ENCODE data around the gene PHF11.

GRCh38 chr13:49566461-49566860 is 70.7 kb downstream of the PHF11 start:
- TF ChIP-seq MYNN (tag by site-specific recombination; IDR thresholded peaks at IDR 0.05; ENCODE audit: borderline replicate concordance): no peak
- TF ChIP-seq YY1 (tag by site-specific recombination; IDR thresholded peaks at IDR 0.05): no peak
- TF ChIP-seq MEIS1 (CRISPR knock-in tag; IDR thresholded peaks at IDR 0.05; ENCODE audit: borderline replicate concordance): no peak
- TF ChIP-seq HOXA7 (CRISPR knock-in tag; IDR thresholded peaks at IDR 0.05; ENCODE audit: borderline replicate concordance): no peak
- TF ChIP-seq OVOL3 (tag by site-specific recombination; IDR thresholded peaks at IDR 0.05): no peak
- no peak for TF ChIP-seq CTCF (tag by site-specific recombination; IDR thresholded peaks at IDR 0.05)
- no peak for TF ChIP-seq ZNF280D (tag by site-specific recombination; IDR thresholded peaks at IDR 0.05)
- TF ChIP-seq ZNF274 (IDR thresholded peaks at IDR 0.05; ENCODE audit: low read length): no peak
- no peak for TF ChIP-seq ZNF274 (tag by site-specific recombination; IDR thresholded peaks at IDR 0.05; ENCODE audit: borderline replicate concordance)
- no peak for TF ChIP-seq ZNF692 (tag by site-specific recombination; IDR thresholded peaks at IDR 0.05)
- no peak for TF ChIP-seq ZNF335 (tag by site-specific recombination; conservative IDR thresholded peaks at IDR 0.05)
- TF ChIP-seq PBX3 (CRISPR knock-in tag; IDR thresholded peaks at IDR 0.05): no peak
- no peak for TF ChIP-seq ZNF664 (tag by site-specific recombination; IDR thresholded peaks at IDR 0.05)
- no peak for TF ChIP-seq REST (tag by site-specific recombination; IDR thresholded peaks at IDR 0.05)
- no peak for TF ChIP-seq ZNF416 (tag by site-specific recombination; IDR thresholded peaks at IDR 0.05)
